ENCODE data around the gene CCDC91.
"Not testable (repeated sequence)": the region's sequence is repeated elsewhere in the genome, so short reads cannot be mapped to it uniquely, and the experiment has no call there.

CCDC91 gene

GRCh38 chr12:28186500-28186899 is 3.8 kb upstream of the CCDC91 start:
- no peak for DNase-seq (ENCODE audit: low read depth)

GRCh38 chr12:28189784-28190320 is 404 bp upstream of the CCDC91 start:
- DNase-seq (ENCODE audit: low read depth), result no peak

- DNase-seq (ENCODE audit: low read depth), result no peak
These were observed 1.1 kb downstream of the CCDC91 start for GRCh38 chr12:28191051-28192048.

GRCh38 chr12:28192125-28192524 is 1.9 kb downstream of the CCDC91 start:
- no peak for DNase-seq (ENCODE audit: low read depth)

GRCh38 chr12:28194621-28195020 is 4.4 kb downstream of the CCDC91 start:
- DNase-seq (ENCODE audit: low read depth), result not testable (repeated sequence)

- DNase-seq (ENCODE audit: low read depth), result not testable (repeated sequence)
These were observed 10.9 kb downstream of the CCDC91 start for GRCh38 chr12:28201136-28201535.

- DNase-seq (ENCODE audit: low read depth), result no peak
These were observed 12.3 kb downstream of the CCDC91 start for GRCh38 chr12:28202374-28203130.

- no peak for DNase-seq (ENCODE audit: low read depth)
These were observed 19.5 kb downstream of the CCDC91 start for GRCh38 chr12:28209782-28210181.

GRCh38 chr12:28212182-28212581 is 21.9 kb downstream of the CCDC91 start:
- no peak for DNase-seq (ENCODE audit: low read depth)

GRCh38 chr12:28215021-28215420 is 24.8 kb downstream of the CCDC91 start:
- DNase-seq (ENCODE audit: low read depth), result no peak

GRCh38 chr12:28216016-28216415 is 25.8 kb downstream of the CCDC91 start:
- DNase-seq (ENCODE audit: low read depth), result no peak

GRCh38 chr12:28217805-28218204 is 27.5 kb downstream of the CCDC91 start:
- no peak for DNase-seq (ENCODE audit: low read depth)

GRCh38 chr12:28218875-28219274 is 28.6 kb downstream of the CCDC91 start:
- DNase-seq (ENCODE audit: low read depth), result no peak

- no peak for DNase-seq (ENCODE audit: low read depth)
These were observed 29.6 kb downstream of the CCDC91 start for GRCh38 chr12:28219827-28220226.

- DNase-seq (ENCODE audit: low read depth), result no peak
These were observed 31.9 kb downstream of the CCDC91 start for GRCh38 chr12:28222081-28222700.

- no peak for DNase-seq (ENCODE audit: low read depth)
These were observed 32.8 kb downstream of the CCDC91 start for GRCh38 chr12:28223025-28223554.

- no peak for DNase-seq (ENCODE audit: low read depth)
These were observed 33.6 kb downstream of the CCDC91 start for GRCh38 chr12:28223858-28224257.

GRCh38 chr12:28226705-28227104 is 36.4 kb downstream of the CCDC91 start:
- DNase-seq (ENCODE audit: low read depth), result no peak

- no peak for DNase-seq (ENCODE audit: low read depth)
These were observed 37.0 kb downstream of the CCDC91 start for GRCh38 chr12:28227251-28227650.

GRCh38 chr12:28231248-28231647 is 41.0 kb downstream of the CCDC91 start:
- no peak for DNase-seq (ENCODE audit: low read depth)

- no peak for DNase-seq (ENCODE audit: low read depth)
These were observed 42.1 kb downstream of the CCDC91 start for GRCh38 chr12:28232211-28232928.
